Stimulated activated CD8-positive, alpha-beta memory T cell treated with anti-CD3 and anti-CD28 coated beads, Interleukin-15, amount 100 ng/mL, for 48 hours (primary cell): ENCODE data around the gene PARP6.

Experiments
- DNase-seq, 2 donors: peaks; one replicate each; pipeline ENCODE4 v3.0.0-alpha.2; 2020; ENCODE audit warnings: low read depth in 2 of 2

The PARP6 gene

GRCh38 chr15:72231833-72232478 lies 40.4 kb downstream of the PARP6 start:
- peak in 1 of 2 donors; percentile 20 for DNase-seq

GRCh38 chr15:72231066-72231832 lies 41.1 kb downstream of the PARP6 start, which contains the start of gene PKM:
PKM (minus strand) TSS chr15:72231190; CDS start chr15:72219097, 12,093 bp downstream.
- peak; percentile 97 to 98 for DNase-seq

- peak; percentile 81 to 83 for DNase-seq
Measured at GRCh38 chr15:72230197-72231065, 41.9 kb downstream of the PARP6 start.

GRCh38 chr15:72229947-72230196 lies 42.5 kb downstream of the PARP6 start:
- no peak for DNase-seq

DNA sequence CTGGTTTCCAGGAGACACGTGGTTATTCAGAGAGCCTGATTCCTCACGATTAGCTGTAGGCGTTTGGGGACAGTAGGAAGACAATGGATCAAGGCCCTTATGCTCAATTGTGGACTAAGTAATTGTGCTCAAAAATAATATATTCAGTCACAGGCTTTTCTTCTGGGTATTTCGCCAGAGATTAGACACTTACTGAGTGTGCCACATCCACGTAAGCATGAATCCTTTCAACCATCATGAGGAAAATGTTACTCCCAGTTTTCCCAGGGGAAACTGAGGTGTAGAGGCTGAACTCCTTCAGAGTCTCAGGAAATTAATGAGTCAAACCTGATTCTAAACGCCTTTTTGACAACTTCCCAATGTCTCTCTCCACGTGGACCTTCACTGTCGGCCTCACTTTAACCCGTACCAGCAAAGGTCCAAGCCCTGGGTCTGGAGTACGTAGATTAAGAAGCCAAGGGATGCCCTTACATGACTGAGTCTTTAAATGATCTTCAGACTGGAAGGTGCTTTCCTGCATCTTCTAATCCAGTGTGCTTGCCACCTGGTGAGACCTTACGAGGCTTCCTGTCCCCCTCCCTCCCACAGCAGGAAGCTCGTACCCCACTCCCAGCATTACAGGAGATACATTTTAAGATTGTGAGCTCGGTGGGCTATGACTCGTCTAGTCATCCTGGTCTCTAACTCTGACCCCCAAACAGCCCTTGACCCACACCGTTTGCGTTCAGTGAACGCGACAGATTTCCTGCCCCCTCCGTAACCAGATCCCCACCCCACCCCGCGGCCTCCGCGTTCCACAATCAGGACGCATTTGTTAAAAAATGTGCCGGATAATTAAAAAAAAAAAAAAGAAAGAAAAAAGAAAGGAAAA lies 43.0 kb downstream of the PARP6 start:
- DNase-seq = peak in 1 of 2 donors; percentile 15

DNA sequence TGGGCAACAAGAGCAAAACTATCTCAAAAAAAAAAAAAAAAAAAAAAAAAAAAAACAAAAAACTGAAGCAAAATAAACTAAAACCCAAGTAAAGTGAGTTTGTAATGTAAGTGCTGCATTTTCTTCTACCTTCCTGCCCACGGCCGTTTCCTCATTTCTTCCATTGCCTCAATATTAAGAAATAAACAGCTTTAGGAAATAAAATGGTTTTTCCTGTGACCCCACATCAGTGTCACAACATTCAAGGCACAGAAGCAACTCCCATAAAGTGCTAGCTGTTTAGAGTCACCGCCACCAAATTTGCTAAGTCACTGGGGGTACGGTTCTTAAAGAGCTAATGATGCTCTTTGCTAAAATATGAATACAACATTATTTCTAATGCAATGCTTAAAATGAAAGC lies 44.6 kb downstream of the PARP6 start:
- no peak for DNase-seq

DNA sequence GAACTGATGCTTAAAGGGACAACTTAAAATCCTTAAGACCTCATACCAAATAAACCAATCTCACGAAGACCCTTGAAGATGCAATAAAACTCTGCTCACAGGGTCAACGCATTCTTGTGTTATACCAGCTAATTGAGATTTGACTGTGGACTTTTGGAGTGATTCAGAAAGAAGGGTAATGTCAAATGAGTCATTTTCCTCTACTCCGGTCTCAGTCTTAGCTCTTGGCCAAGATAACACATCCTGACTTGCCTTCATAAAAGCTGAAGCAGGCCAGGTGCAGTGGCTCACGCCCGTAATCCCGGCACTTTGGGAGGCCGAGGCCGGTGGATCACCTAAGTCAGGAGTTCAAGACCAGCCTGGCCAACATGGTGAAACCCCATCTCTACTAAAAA lies 45.2 kb downstream of the PARP6 start:
- DNase-seq = peak; percentile 26 to 51

GRCh38 chr15:72223278-72223677 lies 49.1 kb downstream of the PARP6 start:
- DNase-seq = no peak

DNA sequence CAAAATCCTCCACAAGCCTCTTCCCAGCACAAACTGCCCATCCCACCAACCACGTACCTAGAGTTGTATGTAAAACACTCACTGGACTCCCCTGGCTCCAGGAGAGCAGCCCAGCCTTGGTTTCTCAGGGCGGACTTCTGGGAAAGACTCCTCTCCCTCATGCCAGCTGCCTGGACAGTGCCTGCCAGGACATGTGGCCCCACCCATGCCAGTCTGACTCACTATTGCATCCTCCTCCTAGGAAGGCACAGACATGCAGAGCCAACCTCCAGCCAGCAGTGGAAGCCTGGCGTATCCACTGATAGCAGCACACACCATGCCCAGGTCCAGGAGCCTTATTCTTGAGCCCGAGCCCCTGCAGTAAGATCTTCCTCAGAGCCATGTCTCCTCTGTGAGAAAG lies 50.0 kb downstream of the PARP6 start:
- DNase-seq = no peak

GRCh38 chr15:72220687-72221086 lies 51.7 kb downstream of the PARP6 start:
- DNase-seq = no peak

GRCh38 chr15:72217216-72217615 lies 55.1 kb downstream of the PARP6 start:
- DNase-seq = no peak

DNA sequence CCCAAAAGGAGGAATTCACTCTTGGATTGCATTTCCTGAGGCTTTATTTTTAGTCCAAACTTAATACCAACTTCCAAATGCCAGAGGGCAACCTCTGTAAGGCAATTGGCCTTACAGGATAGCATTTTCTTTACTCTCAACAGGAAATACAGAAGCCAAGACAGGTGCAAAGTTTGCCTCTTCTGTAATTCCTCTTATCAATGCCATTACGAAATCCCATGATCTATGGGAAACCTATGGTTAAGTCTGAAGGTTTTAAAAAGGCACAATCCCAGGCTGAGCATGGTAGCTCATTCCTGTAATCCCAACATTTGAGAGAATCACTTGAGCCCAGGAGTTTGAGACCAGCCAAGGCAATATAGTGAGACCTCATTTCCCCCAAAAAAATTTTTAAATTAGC lies 56.3 kb downstream of the PARP6 start:
- no peak for DNase-seq

- no peak for DNase-seq
Measured at GRCh38 chr15:72207558-72208085, 64.7 kb downstream of the PARP6 start.

DNA sequence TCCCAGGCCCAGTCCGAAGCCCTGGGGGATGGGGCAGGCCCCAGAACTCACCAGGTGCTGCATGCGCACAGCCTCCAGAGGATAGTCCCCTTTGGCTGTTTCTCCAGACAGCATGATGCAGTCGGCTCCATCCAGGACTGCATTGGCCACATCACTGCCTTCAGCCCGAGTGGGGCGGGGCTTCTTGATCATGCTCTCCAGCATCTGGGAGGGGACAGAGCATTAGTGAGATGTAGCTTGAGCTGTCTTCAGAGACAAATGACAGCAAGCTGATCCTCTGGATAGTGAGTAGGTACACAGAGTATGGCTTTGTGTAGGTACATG lies 65.7 kb downstream of the PARP6 start:
- DNase-seq = no peak

GRCh38 chr15:72205896-72206676 lies 66.3 kb downstream of the PARP6 start:
- no peak for DNase-seq

DNA sequence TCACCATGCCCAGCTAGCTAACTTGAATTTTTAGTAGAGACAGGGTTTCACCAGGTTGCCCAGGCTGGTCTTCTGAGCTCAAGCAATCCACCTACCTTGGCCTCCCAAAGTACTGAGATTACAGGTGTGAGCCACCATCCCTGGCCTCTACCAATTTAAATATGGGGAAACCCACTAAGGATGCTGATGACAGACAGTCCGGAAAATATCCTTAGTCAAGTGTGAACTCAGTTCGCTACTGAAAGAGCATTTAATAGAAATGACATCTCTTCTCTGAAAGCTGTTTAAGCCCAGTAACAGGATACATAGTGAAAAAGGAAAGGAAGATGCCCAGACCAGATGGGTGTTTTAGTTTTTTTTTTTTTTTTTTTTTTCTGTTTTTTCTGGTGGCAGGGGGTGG lies 67.1 kb downstream of the PARP6 start:
- DNase-seq = no peak

GRCh38 chr15:72203507-72203837 lies 68.9 kb downstream of the PARP6 start:
- no peak for DNase-seq

- no peak for DNase-seq
Measured at GRCh38 chr15:72202801-72203506, 69.4 kb downstream of the PARP6 start.

- DNase-seq = no peak
Measured at GRCh38 chr15:72202302-72202701, 70.1 kb downstream of the PARP6 start.

- no peak for DNase-seq
Measured at GRCh38 chr15:72201391-72201921, 70.9 kb downstream of the PARP6 start.
